ENCODE measurements around the gene PCTP. TPM values are rescaled to one million over a fixed set of nuclear protein-coding genes. Genes with fewer than 3 reads are reported as not detected.

The PCTP gene
- polyA plus RNA-seq, 1 of the 3 experiments (the other 2 are of a cell fraction), result 20.8 TPM

GRCh38 chr17:55704401-55704800, 46.5 kb upstream of the PCTP start:
- Histone ChIP-seq H3K4me1 (ENCODE audit: control insufficient read depth in 1 of 2, insufficient read depth in 2 of 2, low read depth in 1 of 2, low read length in 1 of 2) (peaks cover 0 to 21% of the 10 kb centered on the region in 2 experiments; a peak in 2 of 4 replicates), H4K20me1 (ENCODE audit: insufficient read depth) (no peaks in the 10 kb centered on the region), H3K27me3 (ENCODE audit: insufficient read depth) (peaks cover 7% of the 10 kb centered on the region; the same call in 1 of the 2 replicates), H3K4me3 (ENCODE audit: low read depth in 2 of 2, low read length in 1 of 2) (no peak overlapping the region), H3F3A (replicated peaks; ENCODE audit: insufficient read depth) (no peaks in the 10 kb centered on the region), H3K4me2 (no peak overlapping the region), H3K9ac (no peak overlapping the region), H3K79me2 (ENCODE audit: insufficient read depth) (no peaks in the 10 kb centered on the region), H3K9me2 (no peaks in the 10 kb centered on the region), H3K27ac (ENCODE audit: low read depth in 2 of 2, low read length in 1 of 2) (no peak overlapping the region), H3K36me3 (replicated peaks in 1 of 2; ENCODE audit: control insufficient read depth in 1 of 2, insufficient read depth in 2 of 2, low read length in 1 of 2) (no peaks in the 10 kb centered on the region), H2AFZ (ENCODE audit: low read depth) (no peak overlapping the region), H3K9me3 (no peaks in the 10 kb centered on the region)
- DNase-seq, result no peak
- WGBS (ENCODE audit: low lambda C conversion rate), result 47% methylated on average over 1 of the region's 1 CpG
- ChIA-PET POLR2A (no interaction called here), CTCF (interaction anchor here (0.7 to 2.4 kb wide), 9 partner anchors 11 to 178 kb away, joined by 3 to 19 read pairs (median 5); no protein-coding TSS in a partner anchor)
- TF ChIP-seq TAF1 (IDR thresholded peaks at IDR 0.05; ENCODE audit: borderline replicate concordance, low read depth, low read length) (no peak), GATA2 (CRISPR knock-in tag; IDR thresholded peaks at IDR 0.05) (no peak)

GRCh38 chr17:55705847-55706246, 45.0 kb upstream of the PCTP start:
- Histone ChIP-seq H3K27ac (ENCODE audit: low read depth in 2 of 2, low read length in 1 of 2) (no peak overlapping the region; a peak in 1 of 4 replicates), H3K79me2 (ENCODE audit: insufficient read depth) (no peaks in the 10 kb centered on the region), H2AFZ (ENCODE audit: low read depth) (no peak overlapping the region), H3K4me2 (no peak overlapping the region), H3K9ac (no peak overlapping the region), H3K9me3 (no peaks in the 10 kb centered on the region), H3K4me3 (ENCODE audit: low read depth in 2 of 2, low read length in 1 of 2) (no peak overlapping the region), H3K27me3 (ENCODE audit: insufficient read depth) (peaks cover 7% of the 10 kb centered on the region; the same call in 1 of the 2 replicates), H3K4me1 (ENCODE audit: control insufficient read depth in 1 of 2, insufficient read depth in 2 of 2, low read depth in 1 of 2, low read length in 1 of 2) (peaks cover 0 to 18% of the 10 kb centered on the region in 2 experiments; a peak in 2 of 4 replicates), H4K20me1 (ENCODE audit: insufficient read depth) (no peaks in the 10 kb centered on the region), H3K9me2 (no peaks in the 10 kb centered on the region), H3F3A (replicated peaks; ENCODE audit: insufficient read depth) (no peaks in the 10 kb centered on the region), H3K36me3 (replicated peaks in 1 of 2; ENCODE audit: control insufficient read depth in 1 of 2, insufficient read depth in 2 of 2, low read length in 1 of 2) (no peaks in the 10 kb centered on the region)
- no peak for DNase-seq
- ChIA-PET POLR2A (no interaction called here), CTCF (interaction anchor here (0.8 to 2.4 kb wide), 4 partner anchors 12 to 180 kb away, joined by 3 to 19 read pairs (median 4); no protein-coding TSS in a partner anchor)
- no peak for TF ChIP-seq USF1 (IDR thresholded peaks at IDR 0.05; ENCODE audit: borderline replicate concordance, low read depth)
- no peak for TF ChIP-seq PBX3 (IDR thresholded peaks at IDR 0.05)
- TF ChIP-seq RAD21 (IDR thresholded peaks at IDR 0.05; ENCODE audit: low read length), result no peak
- no peak for TF ChIP-seq GABPA (IDR thresholded peaks at IDR 0.05; ENCODE audit: low read depth)
- no peak for TF ChIP-seq FOXJ3 (CRISPR knock-in tag; IDR thresholded peaks at IDR 0.05)
- TF ChIP-seq JUND (IDR thresholded peaks at IDR 0.05), result no peak
- TF ChIP-seq YY1 (IDR thresholded peaks at IDR 0.05; ENCODE audit: low read depth), result no peak
- no peak for TF ChIP-seq IRF3 (IDR thresholded peaks at IDR 0.05; ENCODE audit: low read depth, low read length)
- TF ChIP-seq NRF1 (IDR thresholded peaks at IDR 0.05; ENCODE audit: low read depth, low read length), result no peak
- no peak for TF ChIP-seq USF2 (IDR thresholded peaks at IDR 0.05; ENCODE audit: borderline replicate concordance, low read depth, low read length)
- TF ChIP-seq POLR2AphosphoS5 (IDR thresholded peaks at IDR 0.05; ENCODE audit: low read depth, low read length), result no peak
